HG03066 (cell line): ENCODE results near the gene SBNO2.
"Not testable (repeated sequence)": the region's sequence is repeated elsewhere in the genome, so short reads cannot be mapped to it uniquely, and the experiment has no call there.

Experiments used
- ATAC-seq: cut with Tn5 transposase; IDR thresholded peaks from one replicate; pipeline ENCODE4 v1.9.1; 2021; ENCODE audit warnings: low read depth; ENCODE audit not compliant: unreplicated experiment

Gene SBNO2

DNA sequence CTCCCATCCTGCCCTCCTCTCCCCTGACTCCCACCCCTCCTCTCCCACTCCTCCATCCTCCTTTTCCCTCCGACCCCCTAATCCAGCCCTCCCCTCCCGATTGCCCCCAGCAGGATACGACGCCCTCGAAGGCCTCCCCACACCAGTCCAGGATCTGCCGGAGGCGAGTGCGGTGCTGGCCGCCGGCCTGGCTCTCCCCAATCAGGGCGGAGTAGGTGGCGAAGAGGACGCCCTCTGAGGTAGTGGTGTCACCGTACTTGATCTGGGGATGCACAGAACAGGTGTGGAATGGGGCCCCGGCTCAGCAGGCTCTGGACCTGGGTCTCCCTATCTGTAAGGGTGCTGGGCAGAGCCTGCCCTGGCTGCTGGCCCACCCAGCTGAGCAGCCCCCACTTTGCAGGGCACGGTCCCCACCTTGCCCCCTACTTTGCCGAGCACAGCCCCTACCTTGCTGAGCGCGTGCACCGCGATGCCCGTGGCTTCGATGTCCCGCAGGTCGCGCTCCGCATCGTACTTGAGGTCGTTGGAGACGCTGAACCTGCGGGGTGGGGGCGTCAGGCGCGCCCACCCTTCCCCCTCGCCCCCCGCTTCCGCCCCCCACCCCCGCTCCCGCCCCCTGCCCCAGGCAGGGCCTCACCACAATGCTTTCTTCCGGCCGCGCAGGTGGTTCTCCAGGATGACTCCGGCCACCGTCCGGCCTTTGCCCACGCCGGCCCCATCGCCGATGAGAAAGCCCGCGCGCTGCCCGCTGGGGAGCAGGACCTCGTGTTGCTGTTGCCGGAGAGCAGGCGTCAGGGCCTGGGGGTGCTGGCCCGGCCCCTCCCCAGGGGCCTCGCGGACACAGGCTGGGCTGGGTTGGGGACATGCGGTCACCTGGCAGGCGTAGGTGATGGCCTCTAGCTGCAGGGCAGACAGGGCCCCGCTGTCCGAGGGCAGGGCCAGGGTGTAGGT, 51.8 kb downstream of the SBNO2 start:
- no peak for ATAC-seq

GRCh38 chr19:1121395-1121794, 52.7 kb downstream of the SBNO2 start:
- ATAC-seq: no peak

DNA sequence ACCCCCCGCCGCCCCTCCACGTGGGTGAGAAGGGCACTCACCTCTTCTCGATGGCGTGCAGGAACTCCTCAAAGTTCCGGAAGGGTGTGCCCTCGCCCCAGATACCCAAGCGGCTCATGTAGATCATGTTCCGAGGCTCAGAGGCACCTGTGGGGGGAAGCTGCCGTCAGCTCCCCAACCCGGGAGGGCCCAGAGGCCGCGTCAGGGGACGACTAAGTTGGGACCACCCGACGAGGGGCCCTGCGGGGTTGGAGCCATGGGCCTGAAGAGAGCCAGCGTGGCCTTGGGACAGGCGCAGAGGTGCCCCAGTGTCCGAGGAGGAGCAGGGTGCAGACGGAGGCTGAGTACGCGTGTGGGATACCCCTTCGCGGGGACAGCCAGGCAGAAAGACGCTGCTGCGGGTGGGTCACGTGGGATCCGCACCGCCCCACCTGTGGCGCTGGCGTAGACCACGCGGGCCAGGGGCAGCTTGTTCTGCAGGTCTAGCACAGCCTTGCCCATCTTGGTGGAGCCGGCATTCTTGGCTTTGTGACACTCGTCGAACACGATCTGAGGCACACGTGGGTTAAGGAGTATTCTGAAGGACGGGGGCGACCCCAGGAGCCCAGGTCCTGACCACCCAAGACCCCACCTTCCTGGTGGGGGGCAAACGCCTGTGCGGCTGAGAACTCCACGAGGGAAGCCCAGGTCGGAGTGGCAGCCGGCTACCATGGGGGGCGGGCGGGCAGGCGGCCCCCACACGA, 54.4 kb downstream of the SBNO2 start:
- no peak for ATAC-seq

- ATAC-seq: no peak
Measured at GRCh38 chr19:1118999-1119398, 55.1 kb downstream of the SBNO2 start.

GRCh38 chr19:1117654-1118053, 56.4 kb downstream of the SBNO2 start:
- ATAC-seq: no peak

DNA sequence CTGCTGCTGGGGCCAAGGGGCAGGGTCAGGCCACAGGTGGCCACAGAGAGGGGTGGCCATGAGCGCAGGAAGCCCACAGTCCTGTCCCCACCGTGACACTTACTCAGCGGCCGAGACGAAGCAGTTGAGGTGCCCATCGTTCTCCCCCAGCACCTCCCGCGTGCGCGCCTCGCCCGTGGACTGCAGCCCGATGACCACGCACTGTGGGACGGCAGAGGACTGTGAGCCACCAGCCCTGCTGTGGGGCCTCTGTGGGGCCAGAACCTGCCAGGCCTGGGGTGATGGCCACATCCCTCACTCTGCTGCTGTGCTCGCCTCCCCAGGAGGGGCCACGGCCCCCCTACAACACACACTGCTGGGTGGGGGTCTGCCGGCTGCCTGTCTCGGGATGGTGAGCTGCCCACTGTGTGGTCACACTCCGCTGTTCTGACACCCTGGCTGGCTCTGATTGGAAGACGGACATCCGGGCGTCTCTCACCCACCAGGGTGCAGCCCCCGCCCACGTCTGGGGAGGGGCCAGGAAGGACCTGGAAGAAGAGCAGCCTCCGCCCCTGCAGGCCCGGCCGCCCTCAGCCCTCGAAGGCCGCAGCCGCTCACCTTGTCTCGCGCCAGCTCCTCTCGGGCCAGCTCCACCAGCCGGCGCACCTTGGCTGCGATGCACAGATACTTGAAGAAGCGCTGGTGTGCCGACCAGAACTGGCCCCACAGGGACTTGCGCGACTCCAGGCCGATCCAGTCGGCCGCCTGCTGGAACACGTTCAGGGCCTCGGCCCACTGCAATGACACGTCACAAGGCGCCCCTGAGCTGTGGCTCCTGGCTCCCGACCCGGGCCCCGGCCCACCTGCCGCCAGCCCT, 57.1 kb downstream of the SBNO2 start:
- no peak for ATAC-seq

DNA sequence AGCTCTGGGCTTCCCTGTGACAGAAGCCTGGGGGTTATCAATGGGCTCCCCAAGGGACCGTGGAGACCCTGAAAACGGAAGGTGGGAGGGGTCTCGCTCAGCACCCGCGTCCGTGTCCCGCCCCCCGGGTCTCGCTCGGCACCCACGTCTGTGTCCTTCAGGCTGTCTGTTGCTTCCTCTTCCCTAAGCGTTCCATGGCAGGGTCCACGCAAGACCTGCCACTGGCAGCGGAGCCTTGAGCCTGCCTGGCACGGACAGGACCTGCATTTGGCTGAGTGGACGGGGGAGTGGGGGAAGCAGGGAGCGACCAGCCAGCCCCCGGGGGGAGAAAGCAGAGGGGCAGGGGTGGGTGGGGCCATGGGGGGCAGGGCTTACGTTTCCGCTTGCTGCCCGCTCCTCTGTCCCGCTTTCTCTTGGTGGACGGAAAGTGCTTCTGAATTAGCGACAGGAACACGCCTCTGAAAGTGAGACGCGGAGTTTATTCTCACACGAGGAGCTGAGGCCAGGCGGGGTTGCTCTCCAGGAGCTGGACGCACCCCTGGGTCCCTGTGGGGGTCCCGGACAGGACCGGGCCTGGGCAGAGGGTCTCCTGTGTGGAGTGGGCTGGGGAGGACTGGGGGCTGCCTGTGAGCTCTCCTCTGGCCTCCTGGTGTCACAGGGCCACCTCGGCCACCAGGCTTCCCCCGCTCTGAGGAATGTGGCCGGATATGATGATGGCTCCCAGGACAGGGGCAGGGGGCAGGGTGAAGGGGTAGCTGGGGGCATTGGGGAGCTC, 58.2 kb downstream of the SBNO2 start:
- ATAC-seq: no peak

DNA sequence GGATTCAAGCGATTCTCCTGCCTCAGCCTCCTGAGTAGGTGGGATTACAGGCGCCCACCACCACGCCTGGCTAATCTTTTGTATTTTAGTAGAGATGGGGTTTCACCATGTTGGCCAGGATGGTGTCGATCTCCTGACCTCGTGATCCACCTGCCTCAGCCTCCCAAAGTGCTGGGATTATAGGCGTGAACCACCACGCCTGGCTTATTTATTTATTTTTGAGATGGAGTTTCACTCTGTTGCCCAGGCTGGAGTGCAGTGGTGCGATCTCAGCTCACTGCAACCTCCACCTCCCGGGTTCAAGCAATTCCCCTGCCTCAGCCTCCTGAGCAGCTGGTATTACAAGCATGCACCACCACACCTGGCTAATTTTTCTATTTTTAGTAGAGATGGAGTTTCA, 59.3 kb downstream of the SBNO2 start:
- not testable (repeated sequence) for ATAC-seq

DNA sequence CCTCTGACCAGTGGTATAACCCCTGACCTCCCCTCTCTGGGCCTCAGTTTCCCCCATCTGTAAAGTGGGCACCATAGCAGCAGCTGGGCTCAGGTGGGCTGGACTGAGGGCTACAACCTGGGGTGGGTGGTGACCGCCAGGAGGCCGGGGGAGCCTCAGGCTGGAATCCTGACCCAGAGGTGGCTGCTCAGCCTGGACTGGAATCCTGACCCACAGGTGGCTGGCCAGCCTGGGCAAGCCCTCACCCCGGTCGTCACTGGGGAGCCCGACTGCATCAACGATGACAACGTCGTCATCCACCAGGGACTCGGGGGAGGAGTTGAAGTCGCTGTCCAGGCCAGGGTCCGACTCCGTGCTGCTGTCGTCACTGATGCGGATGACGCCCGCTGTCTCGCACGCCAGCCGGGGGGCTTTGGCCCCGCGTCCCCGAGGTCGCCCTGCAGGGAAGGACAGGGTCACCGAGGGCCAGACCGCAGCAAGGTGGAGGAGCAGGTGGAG, 60.0 kb downstream of the SBNO2 start:
- no peak for ATAC-seq

GRCh38 chr19:1113030-1113985, 60.8 kb downstream of the SBNO2 start:
- ATAC-seq: no peak

DNA sequence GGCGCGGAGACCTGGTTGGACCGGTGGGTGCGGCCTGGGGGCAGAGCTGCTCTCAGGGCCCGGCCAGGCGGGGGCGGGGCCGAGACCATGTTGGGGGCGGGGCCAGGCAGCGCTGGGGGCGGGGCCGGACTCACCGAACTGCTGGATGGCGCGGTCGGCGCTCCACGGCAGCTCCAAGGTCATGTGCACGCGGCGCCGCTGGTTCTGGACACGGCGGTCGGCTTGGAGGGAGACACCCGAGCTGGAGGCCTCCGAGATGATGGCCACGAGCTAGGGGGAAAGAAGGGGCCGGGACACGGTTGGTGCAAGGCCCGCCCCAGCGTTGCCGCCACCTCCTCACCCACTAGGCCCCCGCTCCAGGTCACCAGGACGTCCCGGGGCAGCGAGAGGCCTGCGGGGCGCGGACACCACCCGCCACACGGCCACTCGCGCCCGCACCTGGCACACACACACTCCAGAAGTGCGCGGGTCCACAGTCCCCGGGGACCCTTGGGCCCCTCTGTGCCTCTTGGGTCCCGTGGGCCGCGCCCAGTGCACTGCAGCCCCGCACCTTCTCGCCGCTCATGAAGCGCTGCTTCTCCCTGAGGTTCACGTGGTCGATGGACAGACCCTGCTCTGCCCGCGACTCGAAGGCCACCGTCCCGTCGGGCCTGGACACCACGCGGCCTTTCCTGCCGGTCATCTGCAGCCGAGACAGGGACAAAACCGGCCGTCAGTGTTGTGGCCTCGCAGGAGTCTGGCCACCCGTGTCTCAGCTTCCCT, 61.6 kb downstream of the SBNO2 start:
- no peak for ATAC-seq

DNA sequence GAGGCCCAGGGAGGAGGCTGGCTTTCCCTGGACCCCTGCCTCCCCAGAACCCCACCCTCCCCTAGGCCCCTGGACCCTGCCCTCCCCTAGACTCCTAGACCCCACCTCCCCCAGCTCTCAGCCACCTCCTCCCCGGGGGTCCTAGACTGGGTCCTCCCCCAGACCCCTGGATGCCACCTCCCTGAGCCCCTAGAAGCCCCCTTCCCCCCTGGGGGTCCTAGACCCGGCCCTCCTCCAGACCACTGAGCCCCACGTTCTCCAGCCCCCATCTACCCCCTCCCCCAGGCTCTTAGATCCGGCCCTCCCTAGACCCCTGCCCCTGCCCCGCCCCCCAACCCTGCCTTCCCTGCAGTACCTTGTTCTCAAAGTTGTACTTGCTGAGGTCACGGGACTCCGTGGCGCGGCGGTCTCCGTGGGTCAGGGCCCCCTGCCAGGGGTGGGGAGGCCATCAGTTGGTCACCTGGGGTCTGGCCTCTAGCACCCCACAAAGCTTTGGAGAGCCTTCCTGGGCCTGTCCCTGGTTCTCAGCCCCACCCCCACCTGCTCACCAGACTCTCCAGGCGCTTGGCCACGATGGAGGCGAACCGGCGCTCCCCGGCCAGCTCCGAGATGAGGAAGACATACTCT, 62.3 kb downstream of the SBNO2 start:
- ATAC-seq: no peak

DNA sequence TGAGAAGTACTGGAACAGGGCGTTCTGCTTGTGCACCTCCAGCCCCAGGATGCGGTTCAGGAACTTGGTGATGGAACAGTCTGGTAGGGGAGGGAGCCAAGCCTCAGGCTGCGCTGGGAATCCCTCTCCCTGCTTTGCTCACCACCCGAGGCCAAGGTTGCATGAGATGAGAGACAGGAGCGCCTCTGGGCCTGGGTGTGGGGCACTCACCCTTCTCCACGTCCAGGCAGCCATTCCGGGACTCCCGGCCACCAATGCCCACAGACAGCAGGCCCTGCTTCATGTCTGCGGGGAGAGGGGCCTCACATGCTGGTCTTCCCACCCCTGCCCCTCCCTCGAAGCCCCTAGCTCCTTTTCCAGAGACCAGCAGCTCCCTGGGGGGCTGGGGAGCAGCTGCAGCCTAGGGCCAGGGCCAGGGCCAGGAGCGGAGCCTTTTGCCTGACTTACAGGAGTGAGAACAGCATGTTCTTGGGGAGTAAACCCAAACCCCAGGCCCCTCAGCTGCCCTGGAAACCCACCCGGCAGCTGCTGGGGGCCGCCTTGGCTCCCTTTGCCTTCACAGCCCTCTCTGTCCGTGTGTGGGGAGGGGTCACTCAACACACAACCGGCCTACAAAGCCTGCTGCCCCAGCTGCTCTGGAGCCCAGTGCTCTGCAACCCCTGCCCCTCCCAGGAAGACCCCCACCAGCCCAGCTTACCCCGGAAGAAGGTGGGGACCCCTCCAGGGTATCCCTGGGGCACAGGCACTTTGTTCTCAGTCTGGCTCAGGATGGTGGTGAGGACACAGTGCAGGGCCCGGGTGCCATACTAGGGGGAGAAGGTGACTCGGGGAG, 63.0 kb downstream of the SBNO2 start:
- ATAC-seq: no peak

DNA sequence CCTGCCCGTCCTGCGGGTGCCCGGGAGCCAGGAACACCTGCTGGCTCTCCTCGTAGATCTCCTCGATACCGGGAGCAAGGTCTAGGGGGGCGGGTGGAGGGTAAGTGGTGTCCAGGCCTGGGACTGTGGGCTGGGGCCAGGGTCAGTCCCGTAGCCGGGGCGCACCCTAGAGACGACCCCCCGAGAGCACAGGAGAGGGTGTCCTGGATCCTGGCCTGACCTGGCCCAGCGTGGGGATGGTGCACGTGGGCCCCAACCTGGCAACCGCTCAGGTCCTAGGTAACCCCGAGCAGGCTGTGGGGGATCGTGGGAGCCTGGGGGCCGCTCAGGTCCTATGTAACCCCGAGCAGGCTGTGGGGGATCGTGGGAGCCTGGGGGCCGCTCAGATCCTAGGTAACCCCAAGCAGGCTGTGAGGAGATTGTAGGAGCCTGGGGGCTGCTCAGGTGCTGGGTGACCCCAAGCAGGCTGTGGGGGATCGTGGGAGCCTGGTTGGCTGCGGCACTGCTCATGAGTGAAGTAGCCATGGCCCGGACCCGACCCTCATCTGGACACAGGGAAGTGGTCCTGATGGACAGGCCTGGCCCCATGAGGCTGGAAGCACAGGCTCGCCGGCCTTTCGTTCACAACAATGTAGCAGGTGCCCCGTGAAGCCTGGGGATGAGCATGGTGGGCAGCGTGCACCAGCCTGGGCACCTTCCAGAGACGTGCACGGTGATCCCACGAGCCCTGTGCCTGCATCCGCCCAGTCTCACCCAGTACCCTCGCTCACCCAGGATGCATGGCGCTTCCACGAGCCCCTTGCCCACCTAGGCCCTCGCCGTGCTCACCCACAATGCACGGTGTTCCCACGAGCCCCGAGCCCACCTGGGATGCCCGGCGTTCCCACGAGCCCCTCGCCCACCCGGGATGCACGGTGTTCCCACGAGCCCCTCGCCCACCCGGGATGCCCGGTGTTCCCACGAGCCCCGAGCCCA, 64.1 kb downstream of the SBNO2 start:
- ATAC-seq: no peak

DNA sequence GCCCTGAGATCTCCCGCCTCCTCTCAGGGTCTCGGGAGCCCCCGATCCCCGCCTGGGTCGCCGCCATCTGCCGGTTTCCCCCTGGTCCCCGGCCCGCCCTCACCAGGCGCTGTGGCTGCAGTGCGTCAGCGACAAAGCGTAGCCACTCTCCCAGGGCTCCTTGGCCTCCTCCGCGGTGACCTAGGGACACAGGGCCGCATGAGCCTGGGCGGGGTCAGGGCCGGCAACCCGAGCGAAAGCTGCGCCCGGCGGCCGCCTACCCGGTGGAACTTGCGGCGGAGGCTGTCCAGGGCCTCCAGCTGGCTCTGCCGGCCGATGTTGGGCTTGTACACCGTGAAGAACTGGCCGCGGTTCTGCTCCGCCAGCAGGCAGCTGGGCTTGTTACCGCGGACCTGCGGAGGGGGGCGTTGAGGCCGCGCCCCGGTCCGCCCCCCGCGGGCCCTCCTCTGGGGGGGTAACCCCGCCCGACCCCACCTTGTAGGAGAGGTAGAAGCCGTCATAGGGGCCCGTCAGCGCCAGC, 65.0 kb downstream of the SBNO2 start:
- ATAC-seq: no peak
